Measurements from ENCODE around the gene KIF5C. TPM values are rescaled to one million over a fixed set of nuclear protein-coding genes. Genes with fewer than 3 reads are reported as not detected.

Gene KIF5C
- total and polyA plus RNA-seq, 2 of the 13 experiments (the other 11 are each of a cell fraction or from before 2014, with no cell fraction given) = 0.15 to 0.20 TPM

DNA sequence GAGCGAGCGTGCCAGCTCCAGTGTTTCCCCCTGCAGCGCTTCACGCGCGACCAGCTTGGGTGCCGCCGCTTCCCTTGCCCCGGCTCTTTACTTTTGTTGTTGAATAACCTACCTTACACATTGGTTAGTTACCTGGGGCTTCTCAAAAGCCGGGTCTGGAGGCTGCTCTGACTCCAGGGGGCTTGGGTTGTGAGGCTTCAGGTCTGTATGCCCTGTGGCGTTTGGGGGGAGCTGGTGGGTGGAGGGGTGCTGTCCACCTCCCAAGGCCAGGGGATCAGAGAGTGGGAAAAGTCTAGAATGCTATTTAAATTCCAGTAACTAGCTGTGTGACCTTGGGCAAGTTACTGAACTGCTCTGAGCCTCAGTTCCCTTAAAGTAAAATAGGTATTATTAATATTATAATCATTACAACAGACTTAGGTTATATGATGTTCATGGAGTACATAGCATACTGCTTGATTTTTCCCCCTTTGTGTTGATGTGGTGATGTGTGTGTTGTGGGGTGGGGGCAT, 164.2 kb downstream of the KIF5C start:
- Histone ChIP-seq H3K4me2 (ENCODE audit: low read depth, low read length) (peak overlapping the region; percentile 66), H3K9me3 (ENCODE audit: low read length) (no peaks in the 10 kb centered on the region), H3K79me2 (ENCODE audit: insufficient read depth, low read length) (no peaks in the 10 kb centered on the region), H3K4me3 (replicated peaks in 1 of 3; ENCODE audit: insufficient read depth in 1 of 3, low read depth in 2 of 3, low read length in 3 of 3) (peak overlapping the region in 2 of 3 experiments; percentile 20 to 59; a peak in 3 of 6 replicates), H3K4me1 (ENCODE audit: insufficient read depth, low read length) (peaks cover 11% of the 10 kb centered on the region; the same call in 1 of the 2 replicates), H3K9ac (ENCODE audit: insufficient read depth, low read depth, low read length) (no peak overlapping the region), H3K36me3 (replicated peaks in 1 of 2; ENCODE audit: control insufficient read depth in 1 of 2, insufficient read depth in 2 of 2, low read length in 2 of 2) (no peaks in the 10 kb centered on the region), H3K27me3 (ENCODE audit: control insufficient read depth in 1 of 2, insufficient read depth in 2 of 2, low read length in 2 of 2) (peaks cover 1 to 36% of the 10 kb centered on the region in 2 experiments; a peak in 4 of 5 replicates), H3K27ac (ENCODE audit: extremely low read length, insufficient read depth, low read length) (no peak overlapping the region), H2AFZ (ENCODE audit: low read length) (no peak overlapping the region), H4K20me1 (ENCODE audit: insufficient read depth, low read length) (no peaks in the 10 kb centered on the region)
- no peak for ATAC-seq
- no TSS peak for BruUV-seq (replicated peaks)
- ChIA-PET CTCF (ENCODE audit: low intra/inter-chr PET ratio, low total read pairs) (no interaction called here), POLR2A (no interaction called here)
- DNase-seq (ENCODE audit: low spot score) = no peak
- no peak for FAIRE-seq
- in situ Hi-C loops (cut with HindIII; ENCODE audit: extremely low pct_ligation_motif_present, low pct_unique_long_range_greater_than_20kb) (no loop called here), intact Hi-C loops (cut with micrococcal nuclease; ENCODE audit: unreplicated experiment) (no loop called here)
- no peak for TF ChIP-seq EED (CRISPR knock-in tag; IDR thresholded peaks at IDR 0.05)
- TF ChIP-seq MED8 (CRISPR knock-in tag; IDR thresholded peaks at IDR 0.05; ENCODE audit: insufficient replicate concordance) = no peak
- TF ChIP-seq ZNF773 (CRISPR knock-in tag; IDR thresholded peaks at IDR 0.05; ENCODE audit: borderline replicate concordance) = no peak
- no peak for TF ChIP-seq HMGA1 (CRISPR knock-in tag; conservative IDR thresholded peaks at IDR 0.05)
- peak; percentile 81 for TF ChIP-seq ZNF768 (CRISPR knock-in tag; IDR thresholded peaks at IDR 0.05)
- no peak for TF ChIP-seq CSRNP2 (CRISPR knock-in tag; conservative IDR thresholded peaks at IDR 0.05; ENCODE audit: low read depth)
- no peak for TF ChIP-seq ZNF143 (CRISPR knock-in tag; IDR thresholded peaks at IDR 0.05)
- 22% methylated on average over 11 of the region's 11 CpGs for WGBS (ENCODE audit: low lambda C conversion rate)

DNA sequence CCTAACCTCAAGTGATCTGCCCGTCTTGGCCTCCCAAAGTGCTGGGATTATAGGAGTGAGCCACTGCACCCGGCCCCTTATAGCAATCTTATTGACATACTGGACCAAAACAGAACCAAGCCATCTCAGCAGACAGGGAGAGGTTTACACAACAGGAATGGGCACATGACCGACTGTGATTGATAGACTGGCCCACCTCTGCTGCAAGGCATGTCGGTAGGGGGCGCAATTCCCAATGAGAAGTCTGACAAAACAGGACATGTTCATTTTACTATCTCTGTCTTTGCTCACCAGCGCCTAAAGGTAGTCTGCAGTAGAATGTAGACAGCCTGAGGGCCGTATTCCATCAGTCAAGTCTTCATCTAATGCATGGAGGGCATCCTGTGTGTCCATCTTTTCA, 165.4 kb downstream of the KIF5C start:
- H3K4me3 ChIP-seq (replicated peaks in 1 of 3; ENCODE audit: insufficient read depth in 1 of 3, low read depth in 2 of 3, low read length in 3 of 3) = no peak overlapping the region
- TF ChIP-seq ZFP36L1 (CRISPR knock-in tag; IDR thresholded peaks at IDR 0.05) (no peak), SRF (IDR thresholded peaks at IDR 0.05; ENCODE audit: low read depth, low read length) (no peak), CTCF (CRISPR knock-in tag; IDR thresholded peaks at IDR 0.05) (peak; percentile 58)
- no TSS peak for BruUV-seq (replicated peaks)
- H3K79me2 ChIP-seq (ENCODE audit: insufficient read depth, low read length) = no peaks in the 10 kb centered on the region
- FAIRE-seq (peak; percentile 26), ATAC-seq (peak; percentile 29), DNase-seq (ENCODE audit: low spot score) (peak; percentile 24)
- H3K9ac ChIP-seq (ENCODE audit: insufficient read depth, low read depth, low read length) = no peak overlapping the region
- in situ Hi-C loops (cut with HindIII; ENCODE audit: extremely low pct_ligation_motif_present, low pct_unique_long_range_greater_than_20kb) (no loop called here), intact Hi-C loops (cut with micrococcal nuclease; ENCODE audit: unreplicated experiment) (no loop called here)
- H4K20me1 ChIP-seq (ENCODE audit: insufficient read depth, low read length) = no peaks in the 10 kb centered on the region
- H3K9me3 ChIP-seq (ENCODE audit: low read length) = no peaks in the 10 kb centered on the region
- WGBS (ENCODE audit: low lambda C conversion rate) = 34% methylated on average over 7 of the region's 7 CpGs
- no peaks in the 10 kb centered on the region for H3K36me3 ChIP-seq (replicated peaks in 1 of 2; ENCODE audit: control insufficient read depth in 1 of 2, insufficient read depth in 2 of 2, low read length in 2 of 2)
- ChIA-PET POLR2A (interaction anchor here (0.6 kb wide), 1 partner anchor 32 kb away, joined by 3 read pairs; no protein-coding TSS in a partner anchor), CTCF (ENCODE audit: low intra/inter-chr PET ratio, low total read pairs) (no interaction called here)
- H3K27me3 ChIP-seq (ENCODE audit: control insufficient read depth in 1 of 2, insufficient read depth in 2 of 2, low read length in 2 of 2) = peaks cover 1 to 29% of the 10 kb centered on the region in 2 experiments; a peak in 4 of 5 replicates
- H3K4me2 ChIP-seq (ENCODE audit: low read depth, low read length) = no peak overlapping the region
- peaks cover 11% of the 10 kb centered on the region; the same call in 1 of the 2 replicates for H3K4me1 ChIP-seq (ENCODE audit: insufficient read depth, low read length)
- H3K27ac ChIP-seq (ENCODE audit: extremely low read length, insufficient read depth, low read length) = no peak overlapping the region
- no peak overlapping the region for H2AFZ ChIP-seq (ENCODE audit: low read length)
